ENCODE results near the gene NOVA1.

DNA sequence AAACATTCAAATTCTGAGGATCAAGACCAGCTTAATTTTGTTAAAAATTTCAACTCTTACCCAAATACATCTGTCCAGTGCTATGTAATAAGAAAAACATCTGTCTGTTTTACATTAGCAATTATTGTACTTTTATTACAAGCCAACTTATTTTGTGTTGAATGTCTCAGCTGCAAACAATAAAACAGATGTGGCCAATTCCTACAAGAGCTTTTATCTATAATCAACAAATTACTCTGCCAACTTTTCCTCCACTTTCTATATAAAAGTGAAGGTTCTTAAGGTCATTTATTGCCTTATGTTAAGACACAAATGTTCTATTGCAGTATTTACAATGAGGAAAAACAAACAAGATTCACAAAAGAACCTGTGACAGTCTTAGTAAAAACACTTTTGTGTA is 72.7 kb downstream of the NOVA1 start:
- TF ChIP-seq EZH2 (IDR thresholded peaks at IDR 0.05; ENCODE audit: borderline replicate concordance, insufficient read depth, low read length, poor library complexity, severe bottlenecking): no peak
- TF ChIP-seq CTCF (IDR thresholded peaks at IDR 0.05; ENCODE audit: poor library complexity, severe bottlenecking): no peak
- TF ChIP-seq EP300 (conservative IDR thresholded peaks at IDR 0.05; ENCODE audit: poor library complexity, severe bottlenecking): no peak
- TF ChIP-seq POLR2AphosphoS5 (IDR thresholded peaks at IDR 0.05): no peak
- TF ChIP-seq, protein P1, sequence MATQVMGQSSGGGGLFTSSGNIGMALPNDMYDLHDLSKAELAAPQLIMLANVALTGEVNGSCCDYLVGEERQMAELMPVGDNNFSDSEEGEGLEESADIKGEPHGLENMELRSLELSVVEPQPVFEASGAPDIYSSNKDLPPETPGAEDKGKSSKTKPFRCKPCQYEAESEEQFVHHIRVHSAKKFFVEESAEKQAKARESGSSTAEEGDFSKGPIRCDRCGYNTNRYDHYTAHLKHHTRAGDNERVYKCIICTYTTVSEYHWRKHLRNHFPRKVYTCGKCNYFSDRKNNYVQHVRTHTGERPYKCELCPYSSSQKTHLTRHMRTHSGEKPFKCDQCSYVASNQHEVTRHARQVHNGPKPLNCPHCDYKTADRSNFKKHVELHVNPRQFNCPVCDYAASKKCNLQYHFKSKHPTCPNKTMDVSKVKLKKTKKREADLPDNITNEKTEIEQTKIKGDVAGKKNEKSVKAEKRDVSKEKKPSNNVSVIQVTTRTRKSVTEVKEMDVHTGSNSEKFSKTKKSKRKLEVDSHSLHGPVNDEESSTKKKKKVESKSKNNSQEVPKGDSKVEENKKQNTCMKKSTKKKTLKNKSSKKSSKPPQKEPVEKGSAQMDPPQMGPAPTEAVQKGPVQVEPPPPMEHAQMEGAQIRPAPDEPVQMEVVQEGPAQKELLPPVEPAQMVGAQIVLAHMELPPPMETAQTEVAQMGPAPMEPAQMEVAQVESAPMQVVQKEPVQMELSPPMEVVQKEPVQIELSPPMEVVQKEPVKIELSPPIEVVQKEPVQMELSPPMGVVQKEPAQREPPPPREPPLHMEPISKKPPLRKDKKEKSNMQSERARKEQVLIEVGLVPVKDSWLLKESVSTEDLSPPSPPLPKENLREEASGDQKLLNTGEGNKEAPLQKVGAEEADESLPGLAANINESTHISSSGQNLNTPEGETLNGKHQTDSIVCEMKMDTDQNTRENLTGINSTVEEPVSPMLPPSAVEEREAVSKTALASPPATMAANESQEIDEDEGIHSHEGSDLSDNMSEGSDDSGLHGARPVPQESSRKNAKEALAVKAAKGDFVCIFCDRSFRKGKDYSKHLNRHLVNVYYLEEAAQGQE (IDR thresholded peaks at IDR 0.05; ENCODE audit: borderline replicate concordance): no peak
- no peak for TF ChIP-seq RAD21 (conservative IDR thresholded peaks at IDR 0.05)
- no peak for TF ChIP-seq MXI1 (conservative IDR thresholded peaks at IDR 0.05; ENCODE audit: poor library complexity, severe bottlenecking)
- TF ChIP-seq SMC3 (conservative IDR thresholded peaks at IDR 0.05; ENCODE audit: poor library complexity): no peak
- TF ChIP-seq TAF1 (IDR thresholded peaks at IDR 0.05; ENCODE audit: low read depth): no peak

All from neural cell (in vitro differentiated cells).